GM03348 (cell line): ENCODE measurements around the gene BSPH1.
"Not testable (repeated sequence)": the region's sequence is repeated elsewhere in the genome, so short reads cannot be mapped to it uniquely, and the experiment has no call there.

ENCODE experiments used
- DNase-seq: peaks from one replicate; pipeline ENCODE4 v3.0.0; 2012; ENCODE audit warnings: low spot score

The BSPH1 gene

GRCh38 chr19:47920107-47920506 lies 71.9 kb downstream of the BSPH1 start:
- not testable (repeated sequence) for DNase-seq
